ENCODE data around the gene ELP4. TPM values are rescaled to one million over a fixed set of nuclear protein-coding genes. Genes with fewer than 3 reads are reported as not detected.

ELP4 gene
- total RNA-seq, 1 experiment from 2014 or later: 15.2 TPM

DNA sequence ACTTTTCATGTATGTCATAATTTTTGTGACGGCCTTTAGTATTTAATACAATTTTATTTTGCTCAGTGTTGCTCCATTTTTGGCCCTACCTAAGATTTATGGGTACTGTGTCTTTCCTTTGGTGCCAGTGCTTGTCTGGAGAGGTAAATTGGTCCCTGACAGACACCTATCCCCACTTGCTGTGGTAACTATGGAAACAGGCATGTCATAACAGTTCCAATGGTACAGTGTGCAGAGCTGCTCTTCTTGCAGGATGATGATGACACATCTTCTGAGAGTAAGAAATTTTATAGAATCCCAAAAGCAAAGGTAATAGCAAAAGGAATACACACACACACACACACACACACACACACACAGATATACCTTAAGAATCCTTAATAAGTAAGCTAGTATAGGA is 118.5 kb downstream of the ELP4 start:
- H3K79me1 ChIP-seq (ENCODE audit: insufficient read depth, low read depth, low read length, poor library complexity, severe bottlenecking): no peaks in the 10 kb centered on the region
- H3K23ac ChIP-seq (ENCODE audit: insufficient read length, low read depth, low read length): no peak overlapping the region
- no peaks in the 10 kb centered on the region for H3K27me3 ChIP-seq (ENCODE audit: insufficient read depth, low read length)
- TF ChIP-seq, protein P1, sequence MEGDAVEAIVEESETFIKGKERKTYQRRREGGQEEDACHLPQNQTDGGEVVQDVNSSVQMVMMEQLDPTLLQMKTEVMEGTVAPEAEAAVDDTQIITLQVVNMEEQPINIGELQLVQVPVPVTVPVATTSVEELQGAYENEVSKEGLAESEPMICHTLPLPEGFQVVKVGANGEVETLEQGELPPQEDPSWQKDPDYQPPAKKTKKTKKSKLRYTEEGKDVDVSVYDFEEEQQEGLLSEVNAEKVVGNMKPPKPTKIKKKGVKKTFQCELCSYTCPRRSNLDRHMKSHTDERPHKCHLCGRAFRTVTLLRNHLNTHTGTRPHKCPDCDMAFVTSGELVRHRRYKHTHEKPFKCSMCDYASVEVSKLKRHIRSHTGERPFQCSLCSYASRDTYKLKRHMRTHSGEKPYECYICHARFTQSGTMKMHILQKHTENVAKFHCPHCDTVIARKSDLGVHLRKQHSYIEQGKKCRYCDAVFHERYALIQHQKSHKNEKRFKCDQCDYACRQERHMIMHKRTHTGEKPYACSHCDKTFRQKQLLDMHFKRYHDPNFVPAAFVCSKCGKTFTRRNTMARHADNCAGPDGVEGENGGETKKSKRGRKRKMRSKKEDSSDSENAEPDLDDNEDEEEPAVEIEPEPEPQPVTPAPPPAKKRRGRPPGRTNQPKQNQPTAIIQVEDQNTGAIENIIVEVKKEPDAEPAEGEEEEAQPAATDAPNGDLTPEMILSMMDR (conservative IDR thresholded peaks at IDR 0.05): no peak
- no peak overlapping the region for H3K56ac ChIP-seq (ENCODE audit: insufficient read length, low read depth, low read length)
- H3K4me2 ChIP-seq (ENCODE audit: insufficient read depth, insufficient read length, low read length): no peak overlapping the region
- peak overlapping the region in 1 of 3 experiments; percentile 64; a peak in 1 of 7 replicates for H3K27ac Mint-ChIP-seq
- H4K8ac ChIP-seq (replicated peaks; ENCODE audit: insufficient read length, low read depth, low read length): no peak overlapping the region
- no peak overlapping the region for H2BK5ac ChIP-seq (ENCODE audit: insufficient read length, low read length)
- H3T11ph ChIP-seq (ENCODE audit: low read length): no peak overlapping the region
- no peak overlapping the region for H4K91ac ChIP-seq (ENCODE audit: insufficient read length, low read depth, low read length)
- H2BK15ac ChIP-seq (ENCODE audit: low read depth, low read length): no peak overlapping the region
- H3K4me1 Mint-ChIP-seq: no peaks in the 10 kb centered on the region
- H3K27ac ChIP-seq (ENCODE audit: insufficient read length, low read depth, low read length): no peak overlapping the region
- H4K5ac ChIP-seq (ENCODE audit: insufficient read length, low read depth, low read length): no peak overlapping the region
- no peak overlapping the region for H2BK12ac ChIP-seq (ENCODE audit: insufficient read length, low read depth, low read length)
- no peak overlapping the region for H2AFZ ChIP-seq (ENCODE audit: low read length)
- no peaks in the 10 kb centered on the region for H3K27me3 Mint-ChIP-seq (ENCODE audit: low read depth)
- H2BK20ac ChIP-seq (ENCODE audit: low read depth, low read length, poor library complexity, severe bottlenecking): no peak overlapping the region
- no peak overlapping the region for H3K4ac ChIP-seq (ENCODE audit: low read depth, low read length)
- no peak overlapping the region for H2AK5ac ChIP-seq (ENCODE audit: insufficient read length, low read length)
- H3K23me2 ChIP-seq (ENCODE audit: insufficient read length, low read depth, low read length, poor library complexity, severe bottlenecking): no peaks in the 10 kb centered on the region
- no peaks in the 10 kb centered on the region for H3K4me1 ChIP-seq (ENCODE audit: insufficient read depth, low read length)
- H2BK120ac ChIP-seq (ENCODE audit: low read depth, low read length, poor library complexity, severe bottlenecking): no peak overlapping the region
- H3K4me3 Mint-ChIP-seq: no peak overlapping the region
- H3K9me3 ChIP-seq (ENCODE audit: control insufficient read depth, low read depth, low read length): no peaks in the 10 kb centered on the region
- H3K36me3 Mint-ChIP-seq (ENCODE audit: insufficient read depth in 1 of 3, low read depth in 3 of 3): no peaks in the 10 kb centered on the region
- no peaks in the 10 kb centered on the region for H4K20me1 ChIP-seq (ENCODE audit: control insufficient read depth, insufficient read depth, insufficient read length)
- DNase-seq: no peak
- WGBS (ENCODE audit: extremely low coverage, insufficient read length, low lambda C conversion rate): no CpG with 5 or more reads among the region's 1 CpG
- H3K14ac ChIP-seq (ENCODE audit: insufficient read depth, low read length): no peak overlapping the region
- H3K9me3 Mint-ChIP-seq: no peaks in the 10 kb centered on the region
- H3K9ac ChIP-seq (ENCODE audit: extremely low read depth, insufficient read length, low read length): no peak overlapping the region
- H3K18ac ChIP-seq (ENCODE audit: insufficient read length, low read depth, low read length): no peak overlapping the region
- no peaks in the 10 kb centered on the region for H3K79me2 ChIP-seq (ENCODE audit: insufficient read depth, low read length)

Data from H9 (cell line).